ENCODE results near the gene ARHGAP25. TPM values are rescaled to one million over a fixed set of nuclear protein-coding genes. Genes with fewer than 3 reads are reported as not detected.

Gene ARHGAP25
- total RNA-seq, 4 donors from 2014 or later, result 4.0 to 11.7 (median 6.9) TPM

- no peak for TF ChIP-seq CTCF (IDR thresholded peaks at IDR 0.05)
- TF ChIP-seq POLR2A (IDR thresholded peaks at IDR 0.05), result no peak
- Histone ChIP-seq H3K4me1 (peaks cover 36 to 51% of the 10 kb centered on the region in 2 donors), H3K27me3 (no peaks in the 10 kb centered on the region), H3K4me3 (replicated peaks in 1 of 3) (no peak overlapping the region), H3K36me3 (no peaks in the 10 kb centered on the region), H3K9me3 (no peaks in the 10 kb centered on the region), H3K27ac (peak overlapping the region; percentile 22 to 55 (median 44))
- intact Hi-C loops (cut with DNase I), result no loop called here
- 79 to 90% methylated on average over 6 of the region's 6 CpGs for WGBS, 2 donors
- DNase-seq, result no peak
These were observed 35.9 kb downstream of the ARHGAP25 start for GRCh38 chr2:68770271-68771111.

DNA sequence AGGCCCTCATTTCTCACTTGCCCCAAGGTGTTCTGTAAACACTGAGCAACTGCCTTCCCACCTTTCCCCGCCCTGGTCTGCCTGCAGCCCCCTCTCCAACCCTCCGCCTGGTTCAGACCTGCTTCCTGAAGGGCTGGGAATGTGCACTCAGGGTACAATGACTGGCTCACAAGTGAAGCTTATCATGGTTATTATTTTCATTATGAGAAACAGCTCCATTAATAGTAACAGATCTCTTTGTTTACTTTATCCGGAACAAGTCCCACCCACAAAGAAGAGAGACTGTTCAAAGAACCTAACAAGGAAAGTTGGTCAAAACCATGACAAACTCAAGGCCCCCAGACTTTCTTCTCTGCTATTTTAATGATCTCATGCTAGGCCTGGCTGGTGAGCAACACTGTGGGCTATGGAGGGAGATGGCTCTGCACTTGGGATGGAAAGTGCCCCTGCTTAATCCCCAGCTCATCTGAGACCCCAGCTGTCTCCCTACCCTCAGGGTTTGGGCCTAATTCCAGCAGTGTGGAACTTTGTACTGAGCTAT is 36.7 kb downstream of the ARHGAP25 start:
- H3K4me3 ChIP-seq (replicated peaks in 1 of 3), result no peak overlapping the region
- WGBS, 2 donors, result 71 to 76% methylated on average over 3 of the region's 3 CpGs

GRCh38 chr2:68772109-68772508 is 37.5 kb downstream of the ARHGAP25 start:
- Histone ChIP-seq H3K36me3 (no peaks in the 10 kb centered on the region), H3K27ac (no peak overlapping the region), H3K4me1 (peaks cover 20 to 35% of the 10 kb centered on the region in 2 donors), H3K4me3 (replicated peaks in 1 of 3) (no peak overlapping the region), H3K27me3 (no peaks in the 10 kb centered on the region), H3K9me3 (no peaks in the 10 kb centered on the region)
- TF ChIP-seq POLR2A (IDR thresholded peaks at IDR 0.05), result no peak
- no peak for DNase-seq
- intact Hi-C loops (cut with DNase I), result no loop called here
- WGBS, 2 donors, result 90 to 91% methylated on average over 2 of the region's 2 CpGs

More for the DNA sequence above, 36.7 kb downstream of the ARHGAP25 start:
- no peak for DNase-seq
- intact Hi-C loops (cut with DNase I), result no loop called here
- TF ChIP-seq POLR2A (IDR thresholded peaks at IDR 0.05), result no peak
- Histone ChIP-seq H3K9me3 (no peaks in the 10 kb centered on the region), H3K36me3 (no peaks in the 10 kb centered on the region), H3K27ac (peak overlapping the region; percentile 22 to 55 (median 50)), H3K4me1 (peaks cover 28 to 43% of the 10 kb centered on the region in 2 donors), H3K27me3 (no peaks in the 10 kb centered on the region)

DNA sequence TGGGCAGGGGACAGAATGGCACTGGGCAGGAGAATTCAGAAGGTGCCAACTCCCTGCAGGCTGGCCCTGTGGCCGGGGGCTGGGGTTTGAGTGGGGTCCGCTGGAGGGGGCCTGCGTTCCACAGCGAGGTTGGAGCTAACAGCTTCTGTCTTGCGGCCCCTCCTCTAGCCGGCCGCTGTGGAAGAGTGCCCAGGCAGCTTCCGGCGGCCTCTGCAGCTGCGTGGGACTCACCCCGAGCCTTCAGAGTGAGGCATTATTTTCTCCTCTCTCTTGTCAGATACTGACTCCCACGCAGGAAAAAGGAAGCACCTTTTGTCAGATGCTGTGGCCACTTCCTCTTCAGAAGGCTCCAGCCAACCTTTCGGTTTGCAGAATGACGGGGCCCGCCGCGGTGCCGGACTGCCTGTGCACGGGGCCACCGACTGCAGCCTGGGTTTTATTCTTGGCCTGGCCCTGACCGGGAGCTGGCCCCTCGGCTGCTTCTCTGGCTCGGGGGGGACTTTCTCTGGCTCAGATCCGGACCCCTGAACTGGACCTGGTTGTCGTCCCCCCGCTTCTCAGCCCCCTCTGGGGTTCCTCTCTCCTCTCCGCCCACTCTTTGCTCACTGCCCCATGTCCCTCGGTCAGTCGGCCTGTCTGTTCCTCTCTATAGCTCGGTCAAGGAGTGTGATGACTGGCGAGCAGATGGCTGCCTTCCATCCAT is 40.1 kb downstream of the ARHGAP25 start:
- WGBS, 2 donors, result 66 to 75% methylated on average over 22 to 28 of the region's 31 CpGs
- H3K27ac ChIP-seq, result peak overlapping the region; percentile 53 to 77 (median 63)

DNA sequence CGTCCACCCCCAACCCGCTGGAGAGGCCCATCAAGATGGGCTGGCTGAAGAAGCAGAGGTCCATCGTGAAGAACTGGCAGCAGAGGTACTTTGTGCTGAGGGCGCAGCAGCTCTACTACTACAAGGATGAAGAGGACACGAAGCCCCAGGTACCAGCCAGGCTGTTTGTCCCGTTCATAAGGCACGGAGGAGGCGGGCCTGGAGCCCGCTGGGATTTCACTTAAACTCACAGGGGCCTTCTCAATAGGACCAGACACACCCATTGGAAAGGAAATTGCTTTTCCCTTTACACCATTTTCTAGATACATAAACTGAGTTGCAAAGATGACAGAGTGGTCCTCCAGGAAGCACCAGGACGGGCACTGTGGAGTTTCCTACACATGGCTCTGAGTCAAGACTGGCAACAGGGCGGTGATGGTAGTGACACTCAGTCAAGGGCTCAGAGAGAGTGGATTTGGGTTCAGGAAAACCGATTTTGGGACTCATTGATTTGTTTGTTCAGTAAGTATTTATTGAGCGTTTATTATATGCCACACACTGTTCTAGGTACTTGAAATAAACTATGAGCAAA is 40.7 kb downstream of the ARHGAP25 start:
- H3K4me3 ChIP-seq (replicated peaks in 1 of 3), result peak overlapping the region in 1 of 3 donors; percentile 7
- H3K27ac ChIP-seq, result peak overlapping the region; percentile 26 to 77 (median 63)
- H3K36me3 ChIP-seq, result no peaks in the 10 kb centered on the region
- WGBS, 2 donors, result 64 to 80% methylated on average over 13 of the region's 13 CpGs
- intact Hi-C loops (cut with DNase I), result loop anchor here (5.0 kb wide), 1 partner anchor 52 kb away; no protein-coding TSS in a partner anchor
- H3K4me1 ChIP-seq, result peaks cover 10 to 20% of the 10 kb centered on the region in 2 donors
- H3K9me3 ChIP-seq, result no peaks in the 10 kb centered on the region
- no peaks in the 10 kb centered on the region for H3K27me3 ChIP-seq
- no peak for DNase-seq
- TF ChIP-seq POLR2A (IDR thresholded peaks at IDR 0.05), result no peak
- TF ChIP-seq CTCF (IDR thresholded peaks at IDR 0.05), result no peak

More for the DNA sequence above, 40.1 kb downstream of the ARHGAP25 start:
- TF ChIP-seq CTCF (IDR thresholded peaks at IDR 0.05), result no peak
- TF ChIP-seq POLR2A (IDR thresholded peaks at IDR 0.05), result peak in 1 of 2 donors; percentile 37
- Histone ChIP-seq H3K4me1 (peaks cover 10 to 21% of the 10 kb centered on the region in 2 donors), H3K27me3 (no peaks in the 10 kb centered on the region), H3K4me3 (replicated peaks in 1 of 3) (peak overlapping the region in 1 of 3 donors; percentile 7), H3K36me3 (no peaks in the 10 kb centered on the region), H3K9me3 (no peaks in the 10 kb centered on the region)
- intact Hi-C loops (cut with DNase I), result loop anchor here (5.0 kb wide), 1 partner anchor 53 kb away; no protein-coding TSS in a partner anchor
- DNase-seq, result peak; percentile 22 to 37

Data from thyroid gland (tissue), 4 donors.